ENCODE results near the gene PDE2A. TPM values are rescaled to one million over a fixed set of nuclear protein-coding genes. Genes with fewer than 3 reads are reported as not detected.

PDE2A gene
- total RNA-seq, 1 experiment from 2014 or later, result 3.7 TPM

DNA sequence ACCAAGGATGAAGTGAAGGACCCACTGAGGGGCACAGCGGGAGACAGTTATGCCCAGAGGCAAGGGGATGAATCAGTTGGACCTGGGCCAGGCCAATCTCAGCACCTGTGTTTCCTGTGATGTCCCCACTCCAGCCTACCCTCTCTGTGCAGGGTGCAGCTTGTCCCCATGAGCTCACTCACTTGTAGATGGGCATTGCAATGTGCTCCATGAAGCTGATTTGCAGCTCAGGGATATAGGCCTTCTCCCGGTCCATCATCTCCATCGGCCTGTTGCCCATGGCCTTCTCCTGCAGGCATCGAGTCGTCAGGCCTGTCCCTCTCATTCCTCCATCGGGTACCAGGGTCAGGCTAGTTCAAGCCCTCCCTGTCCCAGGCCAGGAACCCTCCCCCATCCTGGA, 96.2 kb downstream of the PDE2A start:
- DNase-seq (ENCODE audit: low spot score) (no peak), ATAC-seq (no peak)
- ChIA-PET POLR2A (no interaction called here), CTCF (interaction anchor here (1.4 to 5.2 kb wide), 3 partner anchors 12 to 107 kb away, joined by 5 to 33 read pairs (median 28); no protein-coding TSS in a partner anchor)
- no peaks in the 10 kb centered on the region for H3K36me3 Mint-ChIP-seq
- no peak for TF ChIP-seq OVOL2 (CRISPR knock-in tag; IDR thresholded peaks at IDR 0.05; ENCODE audit: borderline replicate concordance)
- no peak for TF ChIP-seq AFF4 (CRISPR knock-in tag; IDR thresholded peaks at IDR 0.05; ENCODE audit: borderline replicate concordance)
- TF ChIP-seq EMX1 (CRISPR knock-in tag; IDR thresholded peaks at IDR 0.05), result no peak
- no peak for TF ChIP-seq CREB1 (CRISPR knock-in tag; IDR thresholded peaks at IDR 0.05)
- no peak for TF ChIP-seq FOXJ3 (CRISPR knock-in tag; IDR thresholded peaks at IDR 0.05; ENCODE audit: borderline replicate concordance)
- no peak for TF ChIP-seq ZBTB21 (CRISPR knock-in tag; IDR thresholded peaks at IDR 0.05; ENCODE audit: borderline replicate concordance)
- TF ChIP-seq CTCF (IDR thresholded peaks at IDR 0.05), result no peak
- TF ChIP-seq HMGA2 (CRISPR knock-in tag; IDR thresholded peaks at IDR 0.05), result no peak
- TF ChIP-seq NFATC4 (CRISPR knock-in tag; IDR thresholded peaks at IDR 0.05), result no peak
- TF ChIP-seq FOXK1 (CRISPR knock-in tag; IDR thresholded peaks at IDR 0.05), result no peak
- no peak for TF ChIP-seq AR (CRISPR knock-in tag; IDR thresholded peaks at IDR 0.05)
- TF ChIP-seq TEAD1 (CRISPR knock-in tag; IDR thresholded peaks at IDR 0.05), result no peak
- TF ChIP-seq MYBL2 (CRISPR knock-in tag; IDR thresholded peaks at IDR 0.05), result no peak
- no peak for TF ChIP-seq KAT7 (CRISPR knock-in tag; IDR thresholded peaks at IDR 0.05; ENCODE audit: borderline replicate concordance)
- no peak for TF ChIP-seq ZNF671 (CRISPR knock-in tag; IDR thresholded peaks at IDR 0.05)
- no peak for TF ChIP-seq RORB (CRISPR knock-in tag; IDR thresholded peaks at IDR 0.05)
- no peak for TF ChIP-seq ATF2 (CRISPR knock-in tag; IDR thresholded peaks at IDR 0.05; ENCODE audit: borderline replicate concordance, low read depth)
- no peak for TF ChIP-seq ESRRA (CRISPR knock-in tag; IDR thresholded peaks at IDR 0.05; ENCODE audit: borderline replicate concordance)
- no peak for TF ChIP-seq GRHL2 (CRISPR knock-in tag; IDR thresholded peaks at IDR 0.05; ENCODE audit: insufficient replicate concordance, severe bottlenecking)
- H3K9me3 Mint-ChIP-seq, result no peaks in the 10 kb centered on the region
- peaks cover 4% of the 10 kb centered on the region; the same call in 1 of the 2 replicates for H3K4me1 Mint-ChIP-seq
- H3K4me3 Mint-ChIP-seq, result no peak overlapping the region
- H3K27ac Mint-ChIP-seq, result no peak overlapping the region
- H3K27me3 Mint-ChIP-seq (ENCODE audit: low read depth), result peaks cover 17% of the 10 kb centered on the region

Data from WTC11 (cell line).